Activated CD4-positive, alpha-beta T cell treated with anti-CD3 and anti-CD28 coated beads, Interleukin-2, amount 10 ng/mL, durations not matched to agents 7 days and 5 days (primary cell): ENCODE results near the gene TRPM5. TPM values are rescaled to one million over a fixed set of nuclear protein-coding genes. Genes with fewer than 3 reads are reported as not detected.

ENCODE experiments used
- CTCF ChIA-PET: fragments of 350-600 bp; sonication (Branson Sonifier 250); formaldehyde crosslinking; loops from one replicate; lab custom pipeline; 2021; ENCODE audit warnings: antibody characterized with exemption; lab: Charles Lee
- POLR2A ChIA-PET: fragments of 350-600 bp; sonication (Branson Sonifier 250); formaldehyde crosslinking; loops from one replicate; lab custom pipeline; 2021; ENCODE audit warnings: antibody characterized with exemption; lab: Charles Lee
- DNase-seq: peaks from one replicate; pipeline ENCODE4 v3.0.0-alpha.2; 2020
- H3K27ac Mint-ChIP-seq: one replicate; pipeline ENCODE4 v1.8.0; 2021; ENCODE audit warnings: mild to moderate bottlenecking, moderate library complexity, mixed read lengths
- H3K27me3 Mint-ChIP-seq: one replicate; pipeline ENCODE4 v1.8.0; 2021; ENCODE audit warnings: mixed read lengths
- H3K36me3 Mint-ChIP-seq: one replicate; pipeline ENCODE4 v1.8.0; 2021; ENCODE audit warnings: low read depth, mixed read lengths
- H3K4me1 Mint-ChIP-seq: one replicate; pipeline ENCODE4 v1.8.0; 2021; ENCODE audit warnings: mixed read lengths
- H3K4me3 Mint-ChIP-seq: one replicate; pipeline ENCODE4 v1.8.0; 2021; ENCODE audit warnings: mild to moderate bottlenecking, moderate library complexity, mixed read lengths
- H3K9me3 Mint-ChIP-seq: one replicate; pipeline ENCODE4 v1.8.0; 2021; ENCODE audit warnings: mixed read lengths
- total RNA-seq, 2 experiments: library from RNA; stranded (reverse); gene quantifications; one replicate each; pipeline ENCODE4 v1.2.3, GENCODE V29; 2021

The TRPM5 gene
- total RNA-seq, 2 experiments from 2014 or later, result 0.07 TPM; not detected in 1

GRCh38 chr11:2477254-2477653, 32.9 kb upstream of the TRPM5 start:
- CTCF ChIA-PET, result interaction anchor here (0.6 to 1.2 kb wide), 2 partner anchors 9 to 38 kb away, joined by 3 read pairs; no protein-coding TSS in a partner anchor

DNA sequence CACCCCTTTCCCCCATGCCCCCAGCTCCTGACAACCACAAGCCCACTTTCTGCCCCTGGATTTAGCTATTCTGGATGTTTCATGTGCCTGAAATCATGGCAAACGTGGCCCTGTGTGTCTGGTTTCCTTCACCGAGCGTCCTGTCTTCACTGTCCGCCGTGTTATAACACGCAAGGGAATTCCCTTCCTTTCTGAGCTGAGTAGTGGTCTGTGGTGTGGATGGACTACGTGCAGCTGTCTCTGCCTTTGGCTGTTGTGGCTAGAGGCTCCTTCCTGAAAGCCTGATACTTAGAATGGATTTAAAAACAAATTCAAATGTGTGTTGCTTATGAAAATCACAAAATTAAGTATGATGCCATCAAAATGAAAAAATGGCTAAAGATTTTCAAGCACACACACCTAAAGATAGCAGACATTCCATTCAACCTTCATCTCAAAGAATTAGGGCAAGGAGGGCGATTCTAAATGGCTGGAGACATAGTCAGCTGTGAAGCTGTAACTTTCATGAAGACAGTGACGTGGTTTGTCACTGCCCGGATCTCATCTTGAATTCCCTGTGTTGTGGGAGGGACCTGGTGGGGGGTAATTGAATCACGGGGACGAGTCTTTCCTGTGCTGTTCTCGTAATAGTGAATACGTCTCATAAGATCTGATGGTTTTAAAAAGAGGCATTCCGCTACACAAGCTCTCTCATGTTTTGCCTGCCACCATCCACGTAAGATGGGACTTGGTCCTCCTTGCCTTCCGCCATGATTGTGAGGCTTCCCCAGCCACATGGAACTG, 31.0 kb upstream of the TRPM5 start:
- ChIA-PET CTCF (interaction anchor here (1.2 kb wide), 1 partner anchor 10 kb away, joined by 5 read pairs; no protein-coding TSS in a partner anchor), POLR2A (no interaction called here)
- Mint-ChIP-seq H3K27ac (no peak overlapping the region), H3K36me3 (peaks cover 30% of the 10 kb centered on the region), H3K4me3 (no peak overlapping the region), H3K4me1 (peaks cover 23% of the 10 kb centered on the region), H3K27me3 (no peaks in the 10 kb centered on the region), H3K9me3 (peaks cover 22% of the 10 kb centered on the region)
- DNase-seq, result no peak

More at GRCh38 chr11:2477254-2477653, 32.9 kb upstream of the TRPM5 start:
- DNase-seq, result no peak
- peaks cover 28% of the 10 kb centered on the region for H3K4me1 Mint-ChIP-seq
- peaks cover 19% of the 10 kb centered on the region for H3K9me3 Mint-ChIP-seq
- H3K27ac Mint-ChIP-seq, result no peak overlapping the region
- peaks cover 32% of the 10 kb centered on the region for H3K36me3 Mint-ChIP-seq
- POLR2A ChIA-PET, result no interaction called here
- no peaks in the 10 kb centered on the region for H3K27me3 Mint-ChIP-seq
- H3K4me3 Mint-ChIP-seq, result no peak overlapping the region

GRCh38 chr11:2474059-2474901, 30.0 kb upstream of the TRPM5 start:
- peaks cover 22% of the 10 kb centered on the region for H3K36me3 Mint-ChIP-seq
- ChIA-PET POLR2A (no interaction called here), CTCF (interaction anchor here (1.2 kb wide), 1 partner anchor 9 kb away, joined by 5 read pairs; no protein-coding TSS in a partner anchor)
- H3K9me3 Mint-ChIP-seq, result peaks cover 15% of the 10 kb centered on the region
- peaks cover 24% of the 10 kb centered on the region for H3K4me1 Mint-ChIP-seq
- H3K27me3 Mint-ChIP-seq, result no peaks in the 10 kb centered on the region
- DNase-seq, result no peak
- no peak overlapping the region for H3K4me3 Mint-ChIP-seq
- H3K27ac Mint-ChIP-seq, result no peak overlapping the region

DNA sequence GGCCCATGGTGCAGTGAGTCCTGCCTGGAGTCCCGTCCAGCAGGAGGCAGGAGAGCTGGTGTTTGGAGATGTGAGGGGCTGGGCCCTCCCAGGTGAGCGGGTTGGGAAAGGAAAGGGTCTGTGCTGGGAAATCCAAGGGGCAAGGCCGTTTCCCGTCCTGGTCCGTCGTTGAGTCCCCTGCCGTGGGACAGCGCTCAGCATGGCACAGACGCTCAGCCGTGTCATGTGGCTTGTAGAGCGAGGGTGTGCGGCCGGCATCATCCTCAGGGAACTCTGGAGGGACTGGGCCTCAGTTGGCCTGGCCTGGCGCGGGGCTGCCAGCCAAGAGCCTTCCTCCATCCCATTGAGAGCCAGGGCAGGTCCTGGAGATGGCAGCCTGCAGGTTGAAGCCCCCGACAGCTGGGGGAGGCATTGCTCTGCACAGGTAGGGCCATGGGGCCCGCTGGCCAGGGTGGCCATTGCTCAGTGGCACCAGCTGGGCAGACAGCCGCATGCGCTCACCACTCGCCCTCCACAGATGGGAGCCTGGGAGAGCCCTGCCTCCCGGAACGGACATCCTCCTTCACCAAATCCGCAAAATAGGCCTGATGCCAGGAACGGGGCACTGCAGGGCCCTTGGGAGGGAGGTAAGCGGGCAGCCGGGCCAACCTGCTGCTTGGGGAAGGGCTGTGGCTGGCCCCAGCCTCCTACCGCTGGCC, 29.2 kb upstream of the TRPM5 start:
- Mint-ChIP-seq H3K27ac (no peak overlapping the region), H3K9me3 (peaks cover 12% of the 10 kb centered on the region), H3K4me3 (no peak overlapping the region), H3K4me1 (peaks cover 32% of the 10 kb centered on the region), H3K36me3 (peaks cover 14% of the 10 kb centered on the region), H3K27me3 (no peaks in the 10 kb centered on the region)
- POLR2A ChIA-PET, result no interaction called here
- DNase-seq, result no peak
- CTCF ChIA-PET, result interaction anchor here (0.8 to 1.3 kb wide), 2 partner anchors 14 to 169 kb away, joined by 4 to 5 read pairs; no protein-coding TSS in a partner anchor

- Mint-ChIP-seq H3K27ac (no peak overlapping the region), H3K9me3 (peaks cover 4% of the 10 kb centered on the region), H3K4me3 (no peak overlapping the region), H3K27me3 (no peaks in the 10 kb centered on the region), H3K36me3 (peaks cover 6% of the 10 kb centered on the region), H3K4me1 (peaks cover 40% of the 10 kb centered on the region)
- CTCF ChIA-PET, result interaction anchor here (0.8 to 1.3 kb wide), 2 partner anchors 13 to 168 kb away, joined by 4 to 5 read pairs; no protein-coding TSS in a partner anchor
- DNase-seq, result no peak
- POLR2A ChIA-PET, result no interaction called here
Measured at GRCh38 chr11:2472428-2473186, 28.3 kb upstream of the TRPM5 start.

- CTCF ChIA-PET, result no interaction called here
- Mint-ChIP-seq H3K27ac (no peak overlapping the region), H3K4me1 (peaks cover 48% of the 10 kb centered on the region), H3K36me3 (peaks cover 2% of the 10 kb centered on the region), H3K27me3 (no peaks in the 10 kb centered on the region), H3K4me3 (no peak overlapping the region), H3K9me3 (peaks cover 4% of the 10 kb centered on the region)
- POLR2A ChIA-PET, result no interaction called here
- no peak for DNase-seq
Measured at GRCh38 chr11:2471804-2472096, 27.4 kb upstream of the TRPM5 start.

GRCh38 chr11:2471048-2471803, 26.9 kb upstream of the TRPM5 start:
- DNase-seq, result no peak
- H3K9me3 Mint-ChIP-seq, result peaks cover 4% of the 10 kb centered on the region
- peaks cover under 1% of the 10 kb centered on the region for H3K36me3 Mint-ChIP-seq
- no peaks in the 10 kb centered on the region for H3K27me3 Mint-ChIP-seq
- H3K27ac Mint-ChIP-seq, result no peak overlapping the region
- POLR2A ChIA-PET, result no interaction called here
- peaks cover 53% of the 10 kb centered on the region for H3K4me1 Mint-ChIP-seq
- CTCF ChIA-PET, result interaction anchor here (1.7 kb wide), 1 partner anchor 60 kb away, joined by 3 read pairs; no protein-coding TSS in a partner anchor
- no peak overlapping the region for H3K4me3 Mint-ChIP-seq

DNA sequence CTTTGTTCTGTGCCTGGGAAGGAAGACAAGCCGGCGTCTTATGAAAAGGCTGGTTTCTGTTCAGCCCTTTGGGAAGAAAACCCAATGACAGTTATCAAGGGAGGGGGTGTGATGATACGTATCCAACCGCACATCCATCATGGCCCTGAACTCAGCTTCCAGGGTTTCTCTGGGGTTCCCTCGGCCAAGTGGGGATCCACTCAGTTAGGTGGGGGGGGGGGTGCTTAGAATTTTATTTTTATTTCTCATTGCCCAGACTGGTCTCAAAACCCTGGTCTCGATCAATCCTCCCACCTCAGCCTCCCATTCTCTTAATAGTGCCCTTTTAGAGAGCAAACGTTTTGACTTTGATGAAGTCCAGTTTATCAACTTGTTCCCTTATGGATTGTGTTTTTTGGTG, 26.2 kb upstream of the TRPM5 start:
- CTCF ChIA-PET, result interaction anchor here (1.7 kb wide), 1 partner anchor 61 kb away, joined by 3 read pairs; no protein-coding TSS in a partner anchor
- H3K9me3 Mint-ChIP-seq, result peaks cover 4% of the 10 kb centered on the region
- peaks cover 56% of the 10 kb centered on the region for H3K4me1 Mint-ChIP-seq
- no peaks in the 10 kb centered on the region for H3K36me3 Mint-ChIP-seq
- H3K27me3 Mint-ChIP-seq, result no peaks in the 10 kb centered on the region
- POLR2A ChIA-PET, result no interaction called here
- H3K27ac Mint-ChIP-seq, result no peak overlapping the region
- no peak for DNase-seq
- no peak overlapping the region for H3K4me3 Mint-ChIP-seq

DNA sequence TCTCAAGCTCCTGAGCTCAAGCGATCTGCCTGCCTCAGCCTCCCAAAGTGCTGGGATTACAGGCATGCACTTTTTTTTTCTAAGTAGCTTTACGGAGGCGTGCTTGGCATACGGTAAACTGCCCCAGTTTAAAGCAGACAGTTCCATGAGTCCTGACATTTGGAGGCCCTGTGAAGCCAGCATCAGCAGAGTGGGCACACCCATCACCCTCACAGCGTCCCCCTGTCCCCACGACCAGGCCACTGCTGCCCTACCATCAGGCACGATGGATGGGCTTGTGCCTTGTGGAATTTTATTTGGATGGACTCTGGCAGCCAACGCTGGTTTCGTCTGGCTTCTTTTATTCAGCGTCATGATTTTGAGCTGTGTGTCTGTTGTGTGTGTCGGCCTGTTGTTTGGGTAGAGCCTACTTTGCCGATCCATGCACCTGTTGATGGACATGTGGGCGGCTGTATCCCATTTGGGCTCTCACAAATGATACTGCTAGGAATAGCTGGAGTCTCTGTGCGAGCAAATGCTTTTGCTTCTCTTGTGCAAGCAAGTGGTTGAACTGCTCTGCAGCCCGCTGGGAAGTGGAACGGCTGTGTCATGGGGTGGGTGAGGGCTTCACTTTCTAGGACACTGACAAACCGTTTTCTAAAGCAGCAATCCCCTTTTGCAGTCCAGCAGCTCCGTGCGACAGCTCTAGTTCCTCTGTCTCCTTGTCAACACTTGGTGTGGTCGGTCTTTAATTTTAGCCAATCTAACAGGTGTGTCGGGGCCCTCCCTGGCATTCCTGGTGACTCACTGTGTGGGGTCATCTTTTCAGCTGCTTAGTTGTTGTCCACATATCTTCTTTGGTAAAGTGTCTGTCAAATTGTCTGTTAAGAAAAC, 24.3 kb upstream of the TRPM5 start:
- Mint-ChIP-seq H3K27me3 (no peaks in the 10 kb centered on the region), H3K9me3 (peaks cover 4% of the 10 kb centered on the region), H3K4me1 (peaks cover 49% of the 10 kb centered on the region), H3K27ac (no peak overlapping the region), H3K4me3 (no peak overlapping the region), H3K36me3 (no peaks in the 10 kb centered on the region)
- ChIA-PET CTCF (interaction anchor here (0.6 to 1.6 kb wide), 3 partner anchors 9 to 229 kb away, joined by 3 to 8 read pairs (median 6); no protein-coding TSS in a partner anchor), POLR2A (no interaction called here)
- no peak for DNase-seq

- POLR2A ChIA-PET, result no interaction called here
- no peaks in the 10 kb centered on the region for H3K36me3 Mint-ChIP-seq
- H3K4me1 Mint-ChIP-seq, result peaks cover 51% of the 10 kb centered on the region
- peaks cover 4% of the 10 kb centered on the region for H3K9me3 Mint-ChIP-seq
- H3K27ac Mint-ChIP-seq, result no peak overlapping the region
- H3K27me3 Mint-ChIP-seq, result no peaks in the 10 kb centered on the region
- CTCF ChIA-PET, result interaction anchor here (1.0 to 1.6 kb wide), 3 partner anchors 9 to 16 kb away, joined by 3 to 6 read pairs (median 6); no protein-coding TSS in a partner anchor
- peak overlapping the region; percentile 60 for H3K4me3 Mint-ChIP-seq
- no peak for DNase-seq
Measured at GRCh38 chr11:2467695-2468055, 23.4 kb upstream of the TRPM5 start.
